ENCODE results near the gene GALNT17.
"Not testable (repeated sequence)": the region's sequence is repeated elsewhere in the genome, so short reads cannot be mapped to it uniquely, and the experiment has no call there.

GALNT17 gene

DNA sequence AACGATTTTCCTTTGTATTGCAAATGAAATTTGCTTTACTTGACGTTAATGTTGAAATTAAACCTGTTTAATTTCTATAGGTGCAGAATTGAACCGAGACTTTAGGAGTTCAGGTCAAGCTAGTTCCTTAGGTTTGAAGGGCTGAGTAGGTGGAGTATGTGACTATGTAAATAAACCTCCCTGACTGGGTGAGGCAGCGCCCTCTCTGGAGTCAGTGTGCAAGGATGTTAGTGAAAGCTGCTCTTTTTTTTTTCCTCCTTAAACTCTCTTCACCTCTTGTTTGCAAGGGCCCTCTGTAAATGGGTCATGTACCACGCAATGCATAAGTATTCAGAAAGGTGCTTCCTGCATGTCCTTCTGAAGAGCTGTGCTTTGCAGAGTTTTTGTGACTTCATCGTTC lies 33.8 kb downstream of the GALNT17 start:
- no peak for DNase-seq (ENCODE audit: low read depth in 2 of 2)

DNA sequence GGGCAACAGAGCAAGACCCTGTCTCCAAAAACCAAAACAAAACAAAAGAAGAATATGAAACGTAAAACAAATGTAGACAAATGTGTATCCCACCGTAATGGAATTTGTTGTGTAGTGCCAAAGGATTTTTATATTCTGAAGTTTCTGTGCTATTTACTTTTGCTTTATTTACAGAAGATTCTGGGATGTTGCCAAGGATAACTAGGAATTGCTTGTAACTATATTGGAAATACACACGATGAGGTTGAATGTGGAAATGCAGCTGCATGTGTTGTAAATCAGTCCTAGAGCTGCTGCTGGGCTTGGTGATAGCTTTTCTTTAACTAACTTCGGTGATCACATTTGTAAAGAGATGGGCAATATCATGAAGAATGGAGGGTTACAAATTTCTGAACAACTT lies 39.5 kb downstream of the GALNT17 start:
- DNase-seq (ENCODE audit: low read depth in 2 of 2), result no peak

DNA sequence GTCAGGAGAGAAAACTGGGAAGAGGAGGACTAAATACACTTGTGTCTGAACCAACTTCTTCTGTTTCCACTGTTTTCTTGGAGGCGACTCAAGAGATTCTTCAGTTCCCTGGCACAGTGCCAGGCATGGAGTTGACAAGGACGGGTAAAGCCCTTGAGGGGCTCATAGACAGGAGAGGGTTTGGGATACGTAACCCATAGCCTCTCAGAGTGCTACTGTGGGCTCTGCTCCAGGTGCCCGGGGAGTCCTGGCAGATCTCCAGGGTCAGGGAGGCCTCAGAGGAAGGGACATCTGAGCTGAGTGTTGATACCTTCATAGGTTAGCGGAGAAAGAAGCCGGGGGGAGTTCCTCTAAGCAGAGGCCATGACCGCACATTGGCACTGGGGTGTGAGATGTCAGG lies 42.0 kb downstream of the GALNT17 start:
- no peak for DNase-seq (ENCODE audit: low read depth in 2 of 2)

DNA sequence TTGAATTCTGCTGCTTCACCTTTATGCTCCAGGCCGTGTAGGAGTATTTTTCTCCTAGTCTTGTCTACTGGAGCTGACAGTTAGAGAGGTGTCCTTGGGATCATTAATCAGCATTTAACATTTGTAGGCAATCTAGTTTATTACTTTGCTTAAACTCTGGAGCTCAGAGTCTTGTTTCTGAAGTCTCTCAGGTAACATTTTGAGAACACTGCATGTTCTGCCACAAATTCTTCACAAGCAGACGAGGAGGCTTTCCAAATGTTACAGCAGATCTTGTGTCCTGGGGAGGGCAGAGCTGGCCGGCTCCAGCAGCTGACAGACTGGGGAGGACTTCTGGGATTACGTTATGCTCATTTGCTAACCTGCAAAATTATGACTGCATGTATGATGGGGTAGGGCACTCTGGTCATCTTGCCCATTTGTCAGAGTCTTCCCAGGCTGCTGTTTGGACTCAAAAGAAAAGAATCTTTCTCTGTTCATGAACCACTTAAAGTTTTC lies 50.5 kb downstream of the GALNT17 start:
- DNase-seq (ENCODE audit: low read depth in 2 of 2), result no peak

DNA sequence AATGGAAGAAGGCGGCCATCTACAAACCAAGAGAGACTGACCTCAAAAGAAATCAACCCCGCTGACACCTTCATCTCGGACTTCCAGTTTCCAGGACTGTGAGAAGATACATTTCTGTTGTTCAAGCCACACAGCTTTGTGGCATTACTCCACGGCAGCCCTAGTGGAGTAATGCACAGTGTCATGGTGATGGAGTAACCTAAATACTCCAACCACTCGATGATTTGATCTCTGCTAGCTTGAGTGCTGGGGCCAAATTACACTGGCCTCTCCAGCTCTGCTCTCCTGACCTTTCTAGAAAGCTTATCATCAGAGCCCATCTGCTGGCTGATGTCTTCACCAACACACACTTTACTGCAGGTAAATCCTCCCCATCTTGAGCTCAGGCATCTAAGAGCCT lies 52.2 kb downstream of the GALNT17 start:
- DNase-seq (ENCODE audit: low read depth in 2 of 2), result no peak

DNA sequence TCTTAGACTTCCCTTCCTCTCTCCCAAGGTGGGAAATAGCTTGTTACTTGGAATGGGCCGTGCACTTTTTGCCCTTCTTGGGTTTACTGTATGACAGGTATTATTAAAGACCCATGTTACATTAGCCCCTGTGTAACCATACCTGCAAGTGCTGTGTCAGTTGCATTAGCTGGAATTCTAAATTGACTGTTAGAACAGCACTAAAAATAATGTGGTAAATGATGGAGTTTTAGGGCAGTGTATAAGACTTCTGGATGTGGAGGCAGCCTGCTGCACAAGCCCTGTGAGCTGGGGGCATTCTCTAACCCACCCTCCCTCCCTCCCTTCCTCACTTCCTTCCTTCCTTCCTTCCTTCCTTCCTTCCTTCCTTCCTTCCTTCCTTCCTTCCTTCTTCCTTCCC lies 52.7 kb downstream of the GALNT17 start:
- DNase-seq (ENCODE audit: low read depth in 2 of 2), result no peak

DNA sequence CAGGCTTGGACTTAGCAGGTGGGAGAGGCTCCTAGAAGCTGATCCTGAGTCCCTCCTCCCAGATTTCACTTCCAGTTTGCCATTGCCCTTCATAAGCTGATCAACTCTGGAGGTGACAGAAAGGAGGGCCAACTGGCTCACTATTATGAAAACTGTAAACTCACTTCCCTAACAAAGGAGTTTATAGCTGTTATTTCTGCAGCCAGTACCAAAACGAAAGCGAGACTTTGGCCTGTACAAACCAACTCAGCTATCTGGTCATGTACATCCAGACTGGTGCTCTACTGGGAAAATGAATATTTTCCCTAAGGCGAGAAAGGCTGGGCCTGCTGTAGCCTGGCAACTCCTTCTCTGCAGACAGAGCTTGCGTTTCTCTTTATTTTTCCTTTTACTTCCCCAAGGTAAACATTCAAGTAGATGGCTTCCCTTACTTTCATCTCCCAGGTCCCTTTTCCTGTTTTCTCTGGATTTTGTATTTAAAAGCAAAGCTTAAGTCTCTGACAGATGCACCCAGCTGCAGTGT lies 54.7 kb downstream of the GALNT17 start:
- no peak for DNase-seq (ENCODE audit: low read depth in 2 of 2)

DNA sequence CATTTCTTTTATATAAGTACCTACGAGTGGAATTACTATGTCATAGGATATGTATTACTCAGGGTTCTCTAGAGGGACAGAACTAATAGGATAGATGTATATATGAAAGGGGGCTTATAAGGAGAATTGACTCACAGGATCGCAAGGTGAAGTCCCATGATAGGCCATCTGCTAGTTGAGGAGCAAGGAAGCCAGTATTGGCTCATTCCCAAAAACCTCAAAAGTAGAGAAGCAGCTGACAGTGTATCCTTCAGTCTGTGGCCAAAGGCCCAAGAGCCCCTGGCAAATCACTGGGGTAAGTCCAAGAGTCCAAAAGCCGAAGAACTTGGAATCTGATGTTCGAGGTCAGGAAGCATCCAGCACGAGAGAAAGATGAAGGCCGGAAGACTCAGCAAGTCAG lies 59.8 kb downstream of the GALNT17 start:
- no peak for DNase-seq (ENCODE audit: low read depth in 2 of 2)

DNA sequence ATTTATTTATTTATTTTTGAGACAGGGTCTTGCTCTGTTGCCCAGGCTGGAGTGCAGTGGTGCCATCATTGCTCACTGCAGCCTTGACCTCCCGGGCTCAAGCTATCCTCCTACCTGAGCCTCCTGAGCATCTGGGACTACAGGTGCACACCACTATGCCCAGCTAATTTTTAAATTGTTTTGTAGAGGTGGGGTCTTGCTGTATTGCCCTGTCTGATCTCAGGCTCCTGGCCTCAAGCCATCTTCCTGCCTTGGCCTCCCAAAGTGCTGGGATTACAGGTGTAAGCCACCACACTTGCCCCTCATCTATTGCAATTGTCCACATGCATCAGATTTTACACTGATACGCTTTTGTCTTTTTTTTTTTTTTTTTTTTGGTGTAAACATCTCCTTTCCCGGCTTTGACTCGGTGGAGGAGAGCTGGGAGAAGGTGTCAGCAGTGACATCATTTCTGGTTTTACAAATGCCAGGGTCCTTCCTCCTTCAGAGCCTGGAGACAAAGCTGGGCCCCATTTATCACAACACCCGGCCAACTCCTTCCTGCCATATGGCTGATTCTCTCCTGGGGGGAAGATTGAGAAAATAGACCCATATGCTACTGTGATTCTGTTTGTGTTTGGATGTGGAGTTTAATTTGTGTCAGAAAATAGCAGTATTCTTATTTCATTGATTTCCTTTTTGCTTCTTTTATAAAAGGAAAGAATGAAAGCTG lies 61.3 kb downstream of the GALNT17 start:
- no peak for DNase-seq (ENCODE audit: low read depth in 2 of 2)

DNA sequence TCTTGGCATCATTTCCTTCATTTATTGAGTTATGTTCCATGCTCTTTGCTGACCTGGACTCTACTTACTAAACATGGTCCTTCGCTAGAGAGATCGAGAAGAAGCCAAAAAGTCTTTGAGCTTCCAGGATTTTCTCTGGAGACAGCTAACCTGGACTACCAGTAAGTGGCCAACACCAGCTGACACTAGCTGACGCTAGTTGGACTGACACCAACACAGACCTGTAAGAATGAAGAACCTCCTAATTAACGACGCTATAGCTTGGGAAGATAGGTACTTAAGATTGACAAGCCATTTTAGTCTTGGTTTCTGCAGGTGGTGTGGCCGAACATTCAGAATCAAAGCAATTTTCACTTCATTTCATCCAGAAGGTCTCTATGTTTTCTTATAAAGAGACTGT lies 66.4 kb downstream of the GALNT17 start:
- no peak for DNase-seq (ENCODE audit: low read depth in 2 of 2)

DNA sequence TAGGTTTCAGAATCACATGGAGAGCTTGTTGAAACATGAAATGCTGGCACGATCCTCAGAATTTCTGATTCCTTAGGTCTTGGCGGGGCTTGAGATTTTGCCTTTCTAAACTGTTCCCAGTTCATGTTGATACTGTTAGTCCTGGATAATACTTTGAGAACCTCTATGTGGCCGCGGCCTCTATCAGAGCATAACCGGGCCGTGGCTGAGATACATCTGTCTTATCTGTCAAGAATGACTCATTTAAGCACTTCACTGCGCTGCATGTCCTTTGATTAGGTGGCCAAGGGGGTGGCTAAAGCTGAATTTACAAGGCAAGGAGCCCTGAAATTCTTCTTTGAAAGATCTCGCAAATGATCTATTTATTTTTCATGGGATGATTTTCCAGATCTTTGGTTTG lies 66.9 kb downstream of the GALNT17 start:
- no peak for DNase-seq (ENCODE audit: low read depth in 2 of 2)

DNA sequence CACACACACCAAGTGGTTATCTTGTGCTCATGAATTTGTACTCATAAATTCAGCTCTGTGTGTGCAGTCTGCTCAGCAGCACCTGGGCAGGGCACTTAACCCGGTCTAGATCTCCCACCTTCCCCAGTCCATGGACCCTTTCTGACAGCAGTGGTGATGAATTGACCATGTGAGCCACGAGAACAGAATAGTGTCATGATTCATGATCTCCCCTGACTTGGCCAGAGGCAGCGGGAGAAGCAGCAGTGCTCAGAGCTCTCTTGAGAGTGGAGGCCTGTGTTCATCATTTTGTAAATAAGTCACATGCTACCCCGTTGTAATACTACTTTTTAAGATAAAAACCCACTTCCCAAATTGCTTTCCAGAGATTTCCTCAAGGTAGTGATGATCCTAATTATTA lies 74.2 kb downstream of the GALNT17 start:
- DNase-seq (ENCODE audit: low read depth in 2 of 2), result no peak

DNA sequence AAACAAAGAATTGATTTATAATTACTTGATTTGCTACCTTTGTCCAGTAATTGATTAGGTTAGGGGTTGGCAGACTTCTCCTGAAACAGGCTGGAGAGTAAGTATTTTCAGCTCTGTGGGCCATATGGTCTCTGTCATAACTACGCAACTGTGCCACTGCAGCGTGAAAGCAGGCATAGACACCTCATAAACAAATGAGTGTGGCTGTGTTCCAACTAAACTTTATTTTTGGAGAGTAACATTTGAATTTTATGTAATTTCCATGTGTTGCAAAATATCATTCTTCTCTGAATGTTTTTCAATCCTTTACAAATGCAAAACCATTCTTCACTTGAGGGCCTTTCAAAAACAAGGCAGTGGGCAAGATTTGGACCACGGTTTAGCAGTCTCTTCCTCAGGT lies 76.9 kb downstream of the GALNT17 start:
- no peak for DNase-seq (ENCODE audit: low read depth in 2 of 2)

DNA sequence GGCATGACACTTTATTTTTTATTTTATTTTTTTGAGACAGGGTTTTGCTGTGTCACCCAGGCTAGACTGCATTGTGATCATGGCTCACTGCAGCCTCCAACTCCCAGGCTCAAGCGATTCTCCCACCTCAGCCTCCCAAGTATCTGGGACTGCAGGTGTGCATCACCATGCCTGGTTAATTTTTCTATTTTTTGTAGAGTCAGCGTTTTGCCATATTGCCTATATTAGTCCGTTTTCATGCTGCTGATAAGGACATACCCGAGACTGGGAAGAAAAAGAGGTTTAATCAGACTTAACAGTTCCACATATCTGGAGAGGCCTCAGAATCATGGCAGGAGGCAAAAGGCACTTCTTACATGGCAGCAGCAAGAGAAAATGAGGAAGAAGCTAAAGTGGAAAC lies 77.5 kb downstream of the GALNT17 start:
- DNase-seq (ENCODE audit: low read depth in 2 of 2), result not testable (repeated sequence)

DNA sequence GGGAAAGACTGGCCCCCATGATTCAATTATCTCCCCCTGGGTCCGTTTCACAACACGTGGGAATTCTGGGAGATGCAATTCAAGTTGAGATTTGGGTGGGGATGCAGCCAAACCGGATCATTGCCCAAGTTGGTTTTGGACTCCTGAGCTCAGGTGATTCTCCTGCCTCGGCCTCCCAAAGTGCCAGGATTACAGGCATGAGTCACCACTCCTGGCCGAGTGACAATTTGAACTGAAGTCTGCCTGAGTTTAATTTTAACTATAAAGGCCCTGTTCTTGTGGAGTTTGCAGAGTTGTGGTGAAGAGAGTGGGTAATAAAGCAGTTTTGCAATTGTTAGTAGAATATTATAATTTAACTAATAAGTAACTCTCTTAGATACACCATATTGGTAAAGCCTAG lies 78.3 kb downstream of the GALNT17 start:
- DNase-seq (ENCODE audit: low read depth in 2 of 2), result no peak

DNA sequence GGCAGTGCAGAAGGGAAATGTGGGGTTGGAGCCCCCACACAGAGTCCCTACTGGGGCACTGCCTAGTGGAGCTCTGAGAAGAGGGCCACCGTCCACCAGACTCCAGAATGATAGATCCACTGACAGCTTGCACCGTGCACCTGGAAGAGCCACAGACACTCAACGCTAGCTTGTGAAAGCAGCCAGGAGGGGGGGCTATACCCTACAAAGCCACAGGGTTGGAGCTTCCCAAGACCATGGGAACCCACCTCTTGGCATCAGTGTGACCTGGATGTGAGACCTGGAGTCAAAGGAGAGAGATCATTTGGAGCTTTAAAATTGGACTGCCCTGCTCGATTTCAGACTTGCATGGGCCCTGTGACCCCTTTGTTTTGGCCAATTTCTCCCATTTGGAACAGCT lies 80.5 kb downstream of the GALNT17 start:
- DNase-seq (ENCODE audit: low read depth in 2 of 2), result not testable (repeated sequence)

DNA sequence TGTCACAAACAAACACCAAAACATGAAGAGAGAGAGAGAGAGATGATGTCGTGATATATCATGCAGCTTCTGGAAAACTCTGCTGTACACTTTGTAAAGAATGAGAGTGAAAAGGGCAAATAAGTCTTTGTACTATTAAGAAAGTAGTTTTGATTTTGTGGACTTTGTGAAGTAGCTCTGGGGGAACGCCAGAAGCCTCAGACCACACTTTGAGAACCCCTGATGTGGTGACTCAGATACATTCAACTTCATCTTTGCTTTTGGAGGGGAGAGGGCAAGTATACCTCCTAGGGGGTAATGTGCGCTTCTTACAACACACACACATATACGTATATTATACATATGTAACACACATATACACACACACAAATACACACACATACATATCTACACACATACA lies 84.3 kb downstream of the GALNT17 start:
- DNase-seq (ENCODE audit: low read depth in 2 of 2), result no peak

DNA sequence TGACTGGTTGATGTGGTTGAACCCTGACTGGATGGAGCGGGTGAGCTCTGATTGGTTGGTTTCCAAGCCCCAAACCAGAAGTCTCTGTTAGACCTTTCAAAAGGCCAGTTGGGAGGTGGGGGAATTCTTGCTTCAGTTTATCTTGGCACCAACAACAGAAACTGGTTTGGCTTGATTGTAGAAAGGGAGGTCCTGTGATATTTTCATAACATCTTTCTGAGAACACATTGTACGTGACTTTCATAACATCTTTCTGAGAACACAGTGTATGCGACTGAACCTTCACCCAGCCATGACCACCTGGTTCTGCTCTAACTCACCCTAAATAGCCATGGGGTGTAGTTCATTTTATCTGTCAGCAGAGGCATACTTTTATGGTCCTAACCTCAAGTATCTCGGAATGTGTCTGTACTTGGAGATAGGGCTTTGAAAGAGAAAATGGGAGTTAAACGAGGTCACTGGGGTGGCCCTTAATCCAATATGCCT lies 88.3 kb downstream of the GALNT17 start:
- DNase-seq (ENCODE audit: low read depth in 2 of 2), result no peak

DNA sequence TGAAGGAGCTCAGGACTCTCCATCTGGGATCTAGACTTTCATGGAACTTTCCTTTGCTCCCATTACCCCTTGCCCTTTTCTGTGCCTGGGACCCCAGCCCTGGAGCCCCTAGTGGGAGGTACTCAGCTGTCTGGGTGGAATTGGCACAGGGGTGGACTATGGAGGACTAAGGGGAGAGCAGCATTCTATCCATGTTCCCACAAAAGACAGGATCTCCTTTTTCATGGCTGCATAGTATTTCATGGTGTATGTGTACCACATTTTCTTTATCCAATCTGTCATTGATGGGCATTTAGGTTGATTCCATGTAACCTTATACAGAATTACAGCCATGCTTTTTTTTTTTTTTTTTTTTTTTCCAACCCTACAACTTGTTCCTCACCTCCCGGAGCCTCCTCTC lies 89.1 kb downstream of the GALNT17 start:
- DNase-seq (ENCODE audit: low read depth in 2 of 2), result no peak

DNA sequence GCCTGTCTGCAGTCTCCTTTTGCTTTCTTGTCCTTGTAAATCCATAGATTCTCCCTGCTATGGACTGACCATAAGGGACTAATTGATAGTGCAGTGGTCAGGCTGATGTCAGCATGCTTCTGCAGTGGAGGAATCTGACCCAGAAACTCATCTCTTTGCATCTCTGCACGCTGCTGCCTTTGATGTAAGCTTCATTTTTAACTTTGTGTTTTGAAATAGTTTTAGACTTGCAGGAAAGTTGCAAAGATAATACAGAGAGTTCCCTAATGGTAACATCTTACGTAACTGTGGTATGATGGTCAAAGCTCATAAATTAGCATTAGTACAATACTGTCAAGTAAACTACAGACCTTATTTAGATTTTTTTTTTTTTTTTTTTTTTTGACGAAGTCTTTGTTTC lies 89.6 kb downstream of the GALNT17 start:
- DNase-seq (ENCODE audit: low read depth in 2 of 2), result no peak

DNA sequence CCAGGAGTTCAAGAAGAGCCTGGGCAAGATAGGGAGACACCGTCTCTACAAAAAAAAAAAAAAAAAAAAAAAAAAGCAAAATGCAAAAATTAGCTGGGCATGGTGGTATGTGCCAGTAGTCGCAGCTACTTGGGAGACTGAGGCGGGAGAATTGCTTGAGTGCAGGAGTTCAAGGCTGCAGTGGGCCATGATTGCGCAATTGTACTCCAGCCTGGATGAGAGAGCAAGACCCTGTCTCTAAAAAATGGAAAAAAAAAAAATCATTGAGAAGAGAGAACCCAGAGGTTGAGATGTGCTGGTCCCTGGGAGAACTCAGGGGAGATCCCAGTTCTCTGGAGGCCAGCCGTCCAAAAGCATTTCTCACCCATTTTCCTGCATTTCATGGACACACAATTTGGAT lies 95.2 kb downstream of the GALNT17 start:
- no peak for DNase-seq (ENCODE audit: low read depth in 2 of 2)

DNA sequence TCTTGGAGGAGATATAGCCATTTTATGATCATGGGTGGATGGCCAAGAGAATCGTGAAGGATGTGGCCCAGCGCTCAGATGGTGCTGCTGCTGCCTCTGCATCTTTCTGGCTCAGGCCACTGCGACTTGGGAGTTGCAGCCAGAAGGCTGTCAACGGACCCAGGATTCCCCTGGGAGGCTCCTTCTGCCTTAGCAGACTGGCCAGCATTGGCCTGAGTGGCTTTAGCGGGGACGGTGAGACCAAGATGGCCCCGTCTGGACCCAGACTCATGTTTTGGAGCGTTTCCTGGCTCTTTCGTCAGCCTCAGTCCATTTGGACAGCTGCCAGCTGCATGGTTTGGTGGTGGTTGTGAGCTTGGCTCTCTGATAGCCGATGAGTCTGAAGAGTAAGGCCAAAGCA lies 97.2 kb downstream of the GALNT17 start:
- DNase-seq (ENCODE audit: low read depth in 2 of 2), result no peak

DNA sequence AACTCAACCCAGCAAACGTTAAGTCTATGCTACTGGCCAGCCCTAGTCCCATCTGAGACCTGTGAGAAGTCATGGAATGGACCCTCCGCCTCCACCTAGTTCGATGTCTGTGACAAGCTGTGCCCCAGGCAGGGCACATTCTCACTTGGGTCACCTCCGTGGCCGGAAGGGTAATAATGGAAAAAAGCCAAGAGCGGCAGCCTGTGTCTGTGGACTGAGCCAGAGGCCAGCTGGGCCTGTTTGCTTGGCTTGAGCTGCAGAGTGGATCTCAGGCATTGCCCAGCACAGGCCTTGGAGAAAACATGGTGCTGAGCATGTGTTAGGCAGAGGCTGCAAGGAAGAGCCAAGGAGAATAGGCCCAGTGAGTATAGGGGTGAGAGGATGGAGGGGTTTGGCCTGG lies 97.8 kb downstream of the GALNT17 start:
- no peak for DNase-seq (ENCODE audit: low read depth in 2 of 2)

DNA sequence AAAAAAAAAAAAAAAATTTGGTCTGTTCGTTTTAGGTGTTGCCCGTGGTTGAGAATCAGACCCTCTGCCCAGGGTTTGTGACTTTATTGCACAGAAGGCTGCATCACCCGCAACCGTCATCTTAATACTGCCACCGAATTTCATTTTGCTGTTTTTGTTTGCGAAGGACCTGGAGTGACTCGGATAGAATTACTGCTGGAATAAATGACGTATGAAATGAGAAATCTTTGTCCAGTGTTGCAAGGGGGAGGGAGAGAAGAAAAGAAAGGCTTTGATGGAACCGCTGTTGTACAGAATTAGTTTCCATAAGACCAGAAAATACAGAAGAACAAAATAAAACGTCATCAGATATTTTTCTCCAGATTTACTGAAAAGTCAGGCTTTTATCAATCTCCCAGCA lies 103.3 kb downstream of the GALNT17 start:
- DNase-seq (ENCODE audit: low read depth in 2 of 2), result no peak
